ENCODE measurements around the gene IL19.
A peak's percentile ranks its signal among the peaks of the same experiment; 100 is the strongest.
"Not testable (repeated sequence)": the region's sequence is repeated elsewhere in the genome, so short reads cannot be mapped to it uniquely, and the experiment has no call there.

The IL19 gene

DNA sequence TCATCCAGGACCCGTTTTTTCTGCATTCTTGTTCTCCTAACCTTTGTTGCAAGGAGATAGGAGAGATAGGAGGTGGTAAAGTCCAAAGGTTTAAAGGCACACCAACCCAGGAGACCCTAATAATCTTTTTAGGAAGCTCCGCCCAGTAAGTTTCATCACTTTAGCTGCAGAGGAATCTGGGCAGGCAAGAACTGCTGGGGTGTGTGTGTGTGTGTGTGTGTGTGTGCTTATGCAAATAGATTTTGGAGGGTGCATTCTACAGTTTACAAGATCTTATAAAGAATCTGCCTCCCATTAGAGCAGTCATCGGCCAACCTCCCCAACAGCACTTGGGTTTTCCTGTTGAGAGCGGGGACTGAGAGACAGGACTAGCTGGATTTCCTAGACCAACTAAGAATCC is 5.7 kb downstream of the IL19 start:
- DNase-seq (ENCODE audit: low read depth, low spot score), result no peak

- DNase-seq (ENCODE audit: low read depth, low spot score), result no peak
Measured at GRCh38 chr1:206778031-206778430, 7.5 kb downstream of the IL19 start.

GRCh38 chr1:206778911-206779310 is 8.3 kb downstream of the IL19 start:
- DNase-seq (ENCODE audit: low read depth, low spot score), result not testable (repeated sequence)

GRCh38 chr1:206779638-206780037 is 9.1 kb downstream of the IL19 start:
- no peak for DNase-seq (ENCODE audit: low read depth, low spot score)

GRCh38 chr1:206782448-206782847 is 11.9 kb downstream of the IL19 start:
- DNase-seq (ENCODE audit: low read depth, low spot score), result no peak

- no peak for DNase-seq (ENCODE audit: low read depth, low spot score)
Measured at GRCh38 chr1:206783506-206783905, 12.9 kb downstream of the IL19 start.

- DNase-seq (ENCODE audit: low read depth, low spot score), result peak; percentile 71
Measured at GRCh38 chr1:206784471-206784903, 13.9 kb downstream of the IL19 start.

DNA sequence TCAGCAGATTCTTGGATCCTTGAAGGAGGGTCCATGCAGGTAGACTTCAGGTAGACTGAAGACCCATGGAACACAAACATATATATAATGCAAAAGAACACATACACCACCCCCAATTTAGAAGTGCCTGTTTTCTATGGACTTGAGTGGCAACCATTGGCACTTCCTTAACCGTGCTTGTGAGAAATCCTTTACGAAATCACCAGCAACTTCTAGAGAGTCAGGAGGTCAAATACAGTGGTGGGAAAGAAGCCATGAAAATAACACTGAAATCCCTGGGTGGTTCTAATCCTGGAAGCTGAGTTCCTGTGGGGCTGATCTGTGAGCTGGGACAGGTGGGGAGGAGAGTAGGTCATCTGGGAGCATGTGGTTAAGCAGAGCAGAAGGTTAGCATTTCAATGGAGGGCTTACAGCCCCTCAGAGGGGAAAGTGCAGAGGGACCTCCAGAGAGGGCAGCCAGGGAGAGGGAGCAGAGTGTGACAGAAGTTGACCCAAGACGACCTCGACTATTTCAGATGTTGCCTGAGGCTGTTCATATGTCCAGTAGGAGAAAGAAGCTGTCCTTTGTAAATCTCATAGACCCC is 14.7 kb downstream of the IL19 start:
- DNase-seq (ENCODE audit: low read depth, low spot score), result no peak

- no peak for DNase-seq (ENCODE audit: low read depth, low spot score)
Measured at GRCh38 chr1:206786212-206786886, 15.8 kb downstream of the IL19 start.

DNA sequence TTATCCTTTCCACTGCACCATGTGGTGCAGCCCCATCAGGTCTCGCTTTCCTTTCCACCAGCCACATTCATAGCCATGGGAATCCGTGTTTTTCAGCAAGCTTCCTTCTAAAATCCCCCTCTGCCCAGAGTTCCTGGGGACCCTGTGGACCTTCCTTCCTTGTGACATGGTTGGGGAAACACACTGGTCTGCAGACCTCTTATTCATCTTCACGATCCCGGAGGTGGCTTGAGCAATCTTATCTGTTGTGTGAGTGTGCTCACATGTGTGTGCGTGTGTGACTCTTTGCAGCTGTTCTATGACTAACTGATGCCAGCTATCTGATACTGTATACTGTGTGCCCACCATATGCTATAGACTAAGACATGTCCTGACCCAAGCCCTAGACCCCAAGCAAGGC is 17.3 kb downstream of the IL19 start:
- no peak for DNase-seq (ENCODE audit: low read depth, low spot score)

GRCh38 chr1:206788487-206789050 is 18.0 kb downstream of the IL19 start:
- DNase-seq (ENCODE audit: low read depth, low spot score), result no peak

DNA sequence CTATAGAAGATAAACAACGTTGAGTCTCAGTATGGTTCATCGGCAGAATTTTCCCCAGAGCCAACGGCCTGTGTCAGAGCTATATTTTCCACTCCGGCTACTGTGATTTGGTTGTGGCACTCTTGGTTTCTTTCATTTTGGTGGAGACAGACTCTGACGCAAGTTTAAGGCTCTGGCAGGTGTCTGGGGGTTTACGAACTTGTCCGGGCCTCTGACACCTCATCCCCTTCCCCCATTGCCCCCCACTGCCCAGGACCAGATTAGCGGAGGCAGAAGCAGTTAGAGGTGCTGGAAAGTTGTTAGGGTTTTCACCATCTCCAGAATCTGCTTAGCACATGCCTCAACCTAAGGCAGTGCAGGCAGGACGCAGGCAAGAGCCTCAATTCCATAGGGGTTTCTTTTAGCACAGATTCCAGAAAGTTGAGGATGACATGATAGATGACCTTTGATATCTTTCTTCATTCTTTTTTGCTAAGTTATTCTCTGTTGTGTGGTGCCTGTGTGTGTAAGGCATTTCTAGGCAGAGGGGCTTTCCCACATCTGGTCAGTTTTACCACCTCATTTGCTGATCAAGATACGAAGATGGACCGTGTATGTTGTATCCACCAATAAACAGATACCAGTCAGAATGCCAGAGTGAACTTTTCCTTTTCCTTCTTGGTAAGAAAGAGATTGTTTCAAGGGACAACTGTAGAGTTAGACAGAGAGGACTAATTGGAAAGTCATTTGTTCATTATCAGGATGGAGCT is 20.1 kb downstream of the IL19 start:
- no peak for DNase-seq (ENCODE audit: low read depth, low spot score)

DNA sequence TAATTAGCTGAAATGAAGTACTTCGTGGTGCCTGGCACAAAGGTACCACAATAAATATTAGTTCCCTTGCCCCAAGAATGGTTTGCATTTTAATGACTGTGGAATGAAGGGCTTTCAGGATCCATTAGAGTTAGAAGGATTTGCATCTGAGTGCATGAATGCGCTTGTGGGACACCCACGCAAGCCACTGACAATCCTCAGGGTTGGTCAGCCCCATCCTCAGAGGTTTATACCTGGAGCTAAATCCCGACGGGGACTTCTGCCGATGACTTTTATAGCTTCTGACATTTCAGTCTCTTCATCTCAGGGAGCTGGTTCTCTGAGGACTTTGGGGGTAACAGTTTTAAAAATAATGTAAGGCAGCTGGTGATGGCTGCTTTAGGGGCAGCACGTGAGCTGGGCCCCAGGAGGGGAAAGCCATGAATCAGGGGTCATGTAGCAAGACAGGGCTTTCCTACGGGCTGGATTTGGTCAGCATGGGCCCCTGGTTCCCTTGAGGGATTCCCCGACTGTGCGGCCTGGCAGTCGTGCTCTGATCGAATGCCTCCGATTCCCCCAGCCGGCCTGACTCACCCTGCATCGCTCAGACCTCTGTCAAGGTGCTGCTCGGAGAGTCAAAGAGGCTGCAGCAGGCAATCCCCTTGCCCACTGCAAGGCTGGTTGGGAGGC is 22.5 kb downstream of the IL19 start:
- DNase-seq (ENCODE audit: low read depth, low spot score), result no peak

GRCh38 chr1:206793620-206794019 is 23.0 kb downstream of the IL19 start:
- no peak for DNase-seq (ENCODE audit: low read depth, low spot score)

DNA sequence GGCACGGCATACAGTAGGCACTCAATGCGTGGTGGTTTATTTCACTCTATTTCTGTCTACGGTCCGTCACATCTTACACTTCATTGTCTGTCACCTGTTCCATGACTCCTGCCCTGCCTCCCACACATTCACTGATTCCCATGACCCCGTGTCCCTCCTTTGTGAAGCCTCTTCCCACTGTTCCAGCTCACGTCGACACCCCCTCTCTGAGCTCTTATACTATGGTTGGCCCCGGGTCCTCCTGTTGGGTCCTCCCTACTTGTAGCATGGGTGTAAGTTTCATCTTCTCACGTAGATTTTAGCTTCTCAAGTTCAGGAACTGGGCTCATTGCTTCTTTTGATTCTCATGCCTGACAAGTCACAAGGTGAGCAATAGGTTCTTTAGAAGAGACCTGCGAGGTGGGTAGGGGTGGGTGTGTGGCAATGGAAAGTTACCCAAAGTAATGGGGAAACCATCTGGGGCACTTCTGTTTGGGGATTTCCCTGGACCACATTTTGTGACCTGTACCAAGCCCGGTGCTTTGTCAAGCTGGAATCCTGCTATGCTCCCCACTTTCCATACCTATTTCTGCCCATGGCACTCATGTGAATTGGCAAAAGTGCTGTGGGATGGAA is 23.8 kb downstream of the IL19 start:
- DNase-seq (ENCODE audit: low read depth, low spot score), result no peak

GRCh38 chr1:206796116-206796515 is 25.5 kb downstream of the IL19 start:
- DNase-seq (ENCODE audit: low read depth, low spot score), result no peak

GRCh38 chr1:206796981-206797402 is 26.4 kb downstream of the IL19 start:
- DNase-seq (ENCODE audit: low read depth, low spot score), result no peak

DNA sequence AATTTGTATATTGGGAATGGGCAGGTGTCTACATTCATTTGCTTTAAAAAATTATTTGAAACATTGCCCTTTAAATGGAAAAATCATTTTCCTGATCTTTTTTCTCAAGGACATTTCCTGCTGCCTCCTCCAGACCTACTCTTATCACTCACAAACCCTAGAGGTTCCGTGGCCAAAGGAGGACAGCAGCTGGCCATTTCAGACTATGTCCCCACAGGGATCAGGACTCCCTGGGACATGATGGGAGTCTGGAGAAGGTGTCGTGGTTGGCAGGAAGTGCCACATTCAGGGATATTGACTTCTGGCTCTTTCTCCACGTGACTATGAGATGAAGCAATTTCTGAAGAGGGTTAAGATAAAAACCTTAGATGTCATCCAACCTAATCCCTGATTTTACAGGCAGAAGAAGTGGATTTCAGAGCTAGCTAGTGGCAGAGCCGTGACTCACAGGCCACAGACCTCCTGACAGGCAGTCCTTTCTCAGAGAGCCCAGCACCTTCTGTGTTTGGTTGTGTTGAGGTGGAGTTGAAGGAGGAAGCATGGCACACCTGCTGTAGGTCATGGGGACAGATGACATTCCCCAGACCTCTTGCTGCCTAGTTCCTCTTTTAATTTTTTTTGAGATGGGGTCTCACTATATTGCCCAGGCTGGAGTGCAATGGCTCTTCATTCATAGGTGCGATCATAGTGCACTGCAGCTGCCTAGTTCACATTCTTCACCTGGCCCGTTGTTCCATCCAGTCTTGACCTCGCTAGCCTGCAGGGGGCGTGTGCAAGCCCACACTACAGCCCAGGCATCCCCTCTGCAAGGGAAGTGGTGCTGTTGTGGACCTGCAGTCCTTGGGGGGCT is 27.2 kb downstream of the IL19 start:
- no peak for DNase-seq (ENCODE audit: low read depth, low spot score)

GRCh38 chr1:206798384-206798996 is 27.9 kb downstream of the IL19 start:
- no peak for DNase-seq (ENCODE audit: low read depth, low spot score)

DNA sequence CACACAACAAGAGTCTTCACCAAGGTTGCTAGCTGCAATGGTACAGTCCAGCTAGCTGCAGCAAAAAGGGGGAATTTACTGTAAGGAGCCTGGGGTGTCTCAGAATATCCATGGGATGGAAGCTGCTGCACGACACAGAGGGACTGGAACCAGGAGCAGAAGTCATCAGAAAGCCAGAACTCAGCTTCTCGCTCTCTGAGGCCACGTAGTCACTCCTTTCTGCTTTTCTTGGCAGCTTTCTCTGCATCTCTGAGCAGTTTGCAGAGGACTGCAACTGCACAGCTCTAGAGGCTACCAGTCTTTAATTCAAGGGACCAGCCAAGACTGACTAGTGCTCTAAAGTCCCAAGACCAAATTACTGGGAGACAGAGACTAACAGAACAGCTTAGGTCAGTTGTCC is 28.7 kb downstream of the IL19 start:
- no peak for DNase-seq (ENCODE audit: low read depth, low spot score)
